Measurements from ENCODE around the gene EAF1.
"Not testable (repeated sequence)": the region's sequence is repeated elsewhere in the genome, so short reads cannot be mapped to it uniquely, and the experiment has no call there.

EAF1 gene

GRCh38 chr3:15452156-15452555, 24.8 kb downstream of the EAF1 start:
- no peak for DNase-seq (ENCODE audit: low spot score)

DNA sequence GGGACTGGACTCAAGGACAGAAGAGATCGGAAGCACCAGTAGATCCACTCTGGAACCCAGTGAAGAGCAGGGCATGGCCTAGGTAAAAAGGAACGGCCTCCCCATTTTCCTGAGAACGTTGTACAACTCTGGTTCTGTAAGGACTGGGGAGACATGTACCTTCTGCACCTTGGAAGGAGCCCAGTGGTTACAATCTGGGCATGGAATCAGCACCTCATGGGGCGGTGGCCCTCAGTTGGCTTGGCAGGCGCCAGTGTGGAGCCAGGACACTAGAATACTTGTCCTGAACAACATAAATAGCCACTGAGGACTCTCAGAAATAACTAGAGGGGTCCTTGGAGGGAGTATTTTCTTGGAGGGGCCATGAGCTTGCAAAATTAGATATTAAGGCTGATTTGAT, 25.6 kb downstream of the EAF1 start:
- DNase-seq (ENCODE audit: low spot score): no peak

DNA sequence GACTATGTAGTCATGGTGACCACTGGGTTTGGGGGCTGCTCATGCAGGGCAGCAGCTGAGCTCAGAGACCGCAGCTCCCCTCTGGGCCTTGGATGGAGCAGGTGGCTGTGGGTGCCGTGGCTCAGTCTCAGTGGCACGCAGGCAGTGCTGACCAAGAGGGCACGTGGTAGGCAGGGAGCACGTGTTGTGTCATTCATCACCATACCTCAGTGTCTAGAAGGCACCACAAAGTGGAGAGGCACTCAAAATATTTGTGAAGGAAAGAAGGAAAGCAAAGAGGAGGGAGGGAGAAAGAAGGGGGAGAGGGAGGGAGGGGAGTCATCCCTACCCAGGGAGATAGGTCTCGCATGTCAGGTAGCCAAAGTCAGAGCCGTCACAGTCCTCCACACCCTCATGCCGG, 26.1 kb downstream of the EAF1 start:
- DNase-seq (ENCODE audit: low spot score): no peak

- DNase-seq (ENCODE audit: low spot score): no peak
These were observed 26.7 kb downstream of the EAF1 start for GRCh38 chr3:15453991-15454625.

GRCh38 chr3:15454965-15455364, 27.6 kb downstream of the EAF1 start:
- DNase-seq (ENCODE audit: low spot score): no peak

GRCh38 chr3:15455756-15456155, 28.4 kb downstream of the EAF1 start:
- no peak for DNase-seq (ENCODE audit: low spot score)

DNA sequence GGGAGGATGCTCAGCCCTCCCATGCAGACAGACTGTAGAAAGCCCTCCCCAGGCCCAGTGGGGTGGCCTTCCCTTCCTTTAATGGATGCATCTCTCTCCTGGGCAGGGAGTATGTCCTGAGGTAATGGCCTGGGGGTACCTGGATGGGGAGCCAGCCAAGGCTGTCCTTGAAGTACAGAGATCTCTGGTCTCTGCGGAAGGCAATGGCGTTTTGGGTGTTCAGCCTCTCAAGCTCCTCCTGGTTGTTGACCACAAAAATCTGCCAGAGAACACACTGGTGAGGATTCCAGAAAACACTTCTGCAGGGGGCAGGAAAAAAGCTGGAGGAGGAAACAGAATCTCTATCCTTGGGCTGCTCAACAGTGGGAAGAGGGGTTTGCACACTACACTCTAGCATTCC, 28.9 kb downstream of the EAF1 start:
- DNase-seq (ENCODE audit: low spot score): no peak

DNA sequence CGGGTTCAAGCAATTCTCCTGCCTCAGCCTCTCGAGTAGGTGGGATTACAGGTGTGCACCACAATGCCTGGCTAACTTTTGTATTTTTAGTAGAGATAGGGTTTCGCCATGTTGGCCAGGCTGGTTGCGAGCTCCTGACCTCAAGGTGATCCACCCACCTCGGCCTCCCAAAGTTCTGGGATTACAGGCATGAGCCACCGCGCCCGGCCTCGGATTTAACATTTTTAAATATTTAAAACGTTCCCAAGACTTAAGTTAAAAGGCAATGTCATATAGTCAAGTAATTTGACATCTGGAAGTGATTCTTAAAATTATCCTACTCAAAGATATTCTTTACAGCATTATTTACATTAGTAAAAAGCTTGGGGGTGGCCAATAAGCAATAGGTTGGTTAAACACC, 29.5 kb downstream of the EAF1 start:
- not testable (repeated sequence) for DNase-seq (ENCODE audit: low spot score)

DNA sequence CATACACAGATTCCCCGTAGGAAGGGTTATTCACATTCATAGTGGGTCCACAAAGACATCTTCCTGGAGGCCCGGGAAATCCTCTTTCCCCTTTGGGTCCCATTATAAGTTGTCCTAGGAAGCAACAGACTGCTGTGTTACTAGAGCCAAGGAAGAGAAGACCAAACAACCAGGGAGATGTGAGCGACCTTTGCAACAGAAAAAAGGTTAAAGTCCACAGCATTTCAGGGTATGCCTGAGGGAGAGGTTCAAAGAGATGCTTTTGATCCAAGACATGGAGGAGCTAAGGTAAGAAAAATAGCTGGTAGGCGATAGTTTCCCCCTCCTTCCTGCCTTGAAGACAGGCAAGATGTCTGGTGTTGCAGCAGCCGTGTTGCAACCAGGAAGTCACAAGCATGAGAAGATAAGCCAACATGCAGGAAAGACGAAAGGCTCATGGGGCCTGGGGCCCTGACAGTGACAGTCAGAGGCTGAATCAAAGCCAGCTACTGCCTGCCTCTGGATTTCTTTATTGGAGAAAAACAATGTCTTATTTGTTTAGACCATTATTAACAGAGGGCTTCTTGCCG, 30.9 kb downstream of the EAF1 start:
- DNase-seq (ENCODE audit: low spot score): no peak

DNA sequence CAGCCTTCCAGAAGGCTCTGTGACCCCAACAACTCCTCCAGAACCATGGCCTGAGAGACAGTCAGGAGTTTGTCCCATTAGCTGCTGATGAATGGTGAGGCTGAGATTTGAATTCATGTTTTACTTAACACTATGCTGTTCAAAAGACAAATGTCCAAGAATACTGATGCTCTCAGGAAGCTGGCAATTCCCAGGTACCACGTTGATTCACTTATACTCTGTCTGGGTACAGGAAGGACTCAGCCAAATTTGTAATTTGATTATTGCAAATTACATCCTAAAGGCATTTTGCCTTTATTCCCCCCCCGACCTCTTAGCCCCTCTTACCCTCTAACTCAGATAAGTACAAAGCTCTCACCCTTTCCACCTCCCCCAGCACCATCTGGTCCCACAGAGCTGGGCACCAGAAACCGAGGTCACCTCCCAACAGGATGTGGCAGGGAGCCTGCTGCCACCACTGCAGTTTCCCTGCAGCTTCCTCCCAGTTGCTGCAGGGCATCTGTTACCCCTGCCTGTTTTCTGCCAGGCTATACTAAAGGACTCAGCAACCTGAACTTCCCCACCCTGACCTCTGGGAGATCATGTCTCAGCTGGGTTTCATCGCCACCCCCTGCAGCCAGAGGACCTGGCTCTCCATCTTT, 33.6 kb downstream of the EAF1 start:
- no peak for DNase-seq (ENCODE audit: low spot score)

DNA sequence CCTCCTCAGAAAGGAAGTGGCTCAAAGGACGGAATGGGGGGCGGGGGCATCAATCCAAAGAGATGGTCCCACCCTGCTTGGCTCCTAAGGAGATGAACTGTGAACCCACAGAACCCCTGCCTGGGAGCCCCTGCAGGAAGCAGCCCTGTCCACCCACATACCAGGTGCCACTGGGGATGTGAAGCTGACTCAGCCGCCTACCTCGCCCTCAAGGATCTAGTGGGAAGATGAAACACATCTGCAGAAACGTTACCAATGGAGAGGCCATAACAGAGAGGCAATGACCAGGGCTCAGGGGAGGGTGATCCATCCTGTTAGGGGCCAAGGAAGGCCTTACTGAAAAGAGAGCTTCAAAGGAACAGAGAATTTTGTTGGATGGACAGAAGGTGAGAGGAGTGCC, 35.1 kb downstream of the EAF1 start:
- no peak for DNase-seq (ENCODE audit: low spot score)

DNA sequence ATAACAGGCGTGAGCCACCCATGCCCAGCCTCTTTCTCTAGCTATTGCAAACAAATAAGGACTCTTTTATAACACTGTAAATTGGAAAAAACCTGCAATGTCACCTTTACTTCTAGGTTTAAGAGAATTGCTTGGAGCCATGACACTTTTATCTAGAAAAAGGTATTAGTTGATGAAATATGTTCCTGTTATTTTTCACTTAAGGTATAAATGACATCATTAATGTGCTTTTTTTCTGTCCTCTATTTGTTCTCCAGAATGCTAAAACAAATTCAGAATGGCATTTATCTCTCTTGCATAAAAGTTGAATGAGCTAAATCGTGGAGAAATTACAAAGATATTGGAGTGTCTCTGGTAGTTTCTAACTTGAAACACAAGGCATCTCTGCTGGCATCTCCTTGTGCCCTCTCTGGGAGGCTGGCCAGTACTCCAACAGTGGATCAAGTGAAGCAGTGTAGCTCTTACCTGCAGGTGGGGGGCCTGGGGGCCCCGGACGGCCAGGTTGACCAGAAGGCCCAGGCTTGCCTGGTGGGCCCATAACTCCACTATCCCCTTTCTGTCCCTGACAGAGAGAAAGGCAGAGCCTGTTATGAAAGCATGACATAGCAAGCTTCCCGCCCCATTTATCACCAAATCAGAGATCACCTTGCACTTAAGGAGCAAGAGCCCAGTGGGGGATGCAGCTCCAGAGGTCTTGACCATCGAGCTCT, 38.6 kb downstream of the EAF1 start:
- DNase-seq (ENCODE audit: low spot score): no peak

DNA sequence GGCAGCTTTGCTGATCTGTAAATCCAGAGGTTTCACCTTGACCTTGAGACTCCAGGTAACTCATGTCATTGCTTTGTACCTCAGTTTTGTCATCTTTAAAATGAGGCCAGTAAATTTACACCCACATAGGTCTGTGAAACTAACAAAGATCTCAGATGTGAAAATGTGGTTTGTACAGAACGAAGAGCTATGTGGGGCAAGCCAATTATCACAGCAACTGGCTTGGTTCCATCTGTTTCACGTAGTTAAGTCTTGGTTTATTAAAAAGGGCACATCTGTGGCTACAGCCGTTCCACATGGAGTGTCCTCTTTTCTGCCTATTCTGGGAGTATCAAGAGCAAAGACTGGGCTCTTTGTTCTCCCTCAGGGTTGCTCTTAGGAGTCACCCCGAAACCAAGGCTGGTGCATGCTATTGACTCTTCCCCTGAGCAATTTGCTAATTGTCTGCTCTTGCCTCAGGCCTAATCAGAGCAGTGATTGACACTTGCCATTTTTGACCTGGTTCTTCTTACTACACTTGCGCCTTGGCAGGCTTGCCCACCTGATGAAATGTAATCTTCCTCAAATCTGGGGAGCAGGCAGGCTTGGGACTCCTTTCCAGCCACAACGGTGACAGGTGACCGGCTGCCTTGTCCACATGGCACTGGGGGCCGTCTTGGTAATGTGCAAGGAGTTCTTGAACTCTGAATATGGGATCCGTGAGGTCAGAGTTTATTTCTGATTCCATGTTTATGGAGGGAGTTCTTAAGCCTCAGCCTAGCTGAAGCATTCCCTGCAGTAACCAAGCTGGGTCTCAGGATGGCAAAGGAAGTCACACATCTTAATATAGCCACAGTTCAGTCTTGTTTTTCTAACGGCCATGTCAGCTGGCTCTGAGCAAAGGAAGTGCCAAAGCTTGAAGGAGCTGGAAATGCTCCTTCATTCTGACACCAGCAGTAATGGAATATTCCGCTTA, 40.1 kb downstream of the EAF1 start:
- no peak for DNase-seq (ENCODE audit: low spot score)

DNA sequence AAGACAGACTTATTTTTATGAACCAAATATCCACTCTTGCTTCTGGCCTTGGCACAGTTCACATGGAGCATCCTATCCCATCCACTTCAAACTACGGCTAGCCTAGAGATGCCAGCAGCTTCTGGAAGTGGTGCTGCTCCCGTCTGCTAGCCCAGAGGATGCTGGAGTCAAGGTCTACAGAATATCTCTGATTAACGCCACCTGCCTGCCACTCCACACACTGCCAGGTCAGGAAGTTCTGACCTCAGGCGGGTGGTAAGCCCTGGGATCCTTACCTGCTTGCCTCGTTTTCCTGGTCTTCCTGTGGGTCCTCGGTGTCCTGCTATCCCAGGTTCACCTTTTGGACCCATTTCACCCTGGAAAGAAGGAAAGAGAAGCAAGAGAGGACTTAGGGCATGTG, 42.9 kb downstream of the EAF1 start:
- no peak for DNase-seq (ENCODE audit: low spot score)

- DNase-seq (ENCODE audit: low spot score): no peak
These were observed 43.5 kb downstream of the EAF1 start for GRCh38 chr3:15470849-15471248.

DNA sequence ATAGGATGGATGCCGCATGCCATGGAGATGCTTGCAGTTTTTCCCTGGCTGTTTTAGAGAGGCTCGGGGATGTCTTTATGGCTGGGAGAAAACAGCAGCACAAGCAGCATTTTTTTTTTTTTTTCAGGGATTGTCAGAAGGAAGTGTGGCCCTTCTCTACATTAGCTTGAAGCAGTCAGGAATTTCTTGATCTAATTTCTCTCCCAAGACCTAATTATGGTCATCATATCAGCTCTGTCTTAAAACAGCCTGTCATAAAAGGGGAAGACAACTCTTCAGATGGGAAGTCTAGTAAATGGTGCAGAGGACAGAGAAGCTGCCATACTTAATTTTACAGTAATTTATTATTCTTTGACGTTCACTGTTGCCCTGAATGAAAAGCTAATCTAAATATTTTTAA, 44.5 kb downstream of the EAF1 start:
- DNase-seq (ENCODE audit: low spot score): no peak

GRCh38 chr3:15475161-15475560, 47.8 kb downstream of the EAF1 start:
- DNase-seq (ENCODE audit: low spot score): no peak

- DNase-seq (ENCODE audit: low spot score): no peak
These were observed 49.0 kb downstream of the EAF1 start for GRCh38 chr3:15476378-15476777.

- DNase-seq (ENCODE audit: low spot score): no peak
These were observed 50.7 kb downstream of the EAF1 start for GRCh38 chr3:15477951-15478639.

DNA sequence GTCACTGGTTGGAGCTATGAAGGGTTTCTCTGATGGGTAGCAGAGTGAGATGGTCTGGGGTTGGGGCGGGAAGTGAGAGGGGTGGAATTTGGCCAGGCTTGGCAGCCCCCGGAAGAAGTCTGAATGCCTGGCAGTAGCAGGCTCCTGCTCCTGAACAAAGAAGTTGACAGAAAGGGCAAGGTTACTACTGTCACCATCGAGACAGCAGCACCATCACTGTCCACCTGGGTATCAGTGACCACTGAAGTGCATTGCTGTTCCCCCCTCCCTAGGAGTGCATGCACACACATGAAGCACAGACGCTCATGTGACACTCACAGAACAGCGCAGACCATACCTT, 51.2 kb downstream of the EAF1 start:
- DNase-seq (ENCODE audit: low spot score): no peak

- no peak for DNase-seq (ENCODE audit: low spot score)
These were observed 52.2 kb downstream of the EAF1 start for GRCh38 chr3:15479400-15480224.

Data from hematopoietic multipotent progenitor cell treated with erythropoietin and hydrocortisone succinate and interleukin-3 and kit ligand, for 15 days (in vitro differentiated cells).